ENCODE data around the gene DIP2C. TPM values are rescaled to one million over a fixed set of nuclear protein-coding genes. Genes with fewer than 3 reads are reported as not detected.

The DIP2C gene
- total RNA-seq, 2 donors from 2014 or later, result 12.3 to 41.8 TPM

- Histone ChIP-seq H3K27ac (no peak overlapping the region), H3K36me3 (no peaks in the 10 kb centered on the region), H3K4me1 (replicated peaks) (no peaks in the 10 kb centered on the region), H3K4me3 (no peak overlapping the region), H3K9me3 (no peaks in the 10 kb centered on the region), H3K27me3 (replicated peaks; ENCODE audit: insufficient read depth) (no peaks in the 10 kb centered on the region)
- peak; percentile 32 for DNase-seq (ENCODE audit: low spot score)
- TF ChIP-seq POLR2A (IDR thresholded peaks at IDR 0.05), result no peak
- intact Hi-C loops (cut with DNase I), result no loop called here
- 47% methylated on average over 11 of the region's 11 CpGs for WGBS
Observed at GRCh38 chr10:600876-601659, 88.4 kb downstream of the DIP2C start.

- Histone ChIP-seq H3K4me3 (no peak overlapping the region), H3K9me3 (no peaks in the 10 kb centered on the region), H3K4me1 (replicated peaks) (no peaks in the 10 kb centered on the region), H3K36me3 (no peaks in the 10 kb centered on the region), H3K27me3 (replicated peaks; ENCODE audit: insufficient read depth) (no peaks in the 10 kb centered on the region), H3K27ac (no peak overlapping the region)
- no peak for DNase-seq (ENCODE audit: low spot score)
- intact Hi-C loops (cut with DNase I), result no loop called here
- TF ChIP-seq, protein P1, sequence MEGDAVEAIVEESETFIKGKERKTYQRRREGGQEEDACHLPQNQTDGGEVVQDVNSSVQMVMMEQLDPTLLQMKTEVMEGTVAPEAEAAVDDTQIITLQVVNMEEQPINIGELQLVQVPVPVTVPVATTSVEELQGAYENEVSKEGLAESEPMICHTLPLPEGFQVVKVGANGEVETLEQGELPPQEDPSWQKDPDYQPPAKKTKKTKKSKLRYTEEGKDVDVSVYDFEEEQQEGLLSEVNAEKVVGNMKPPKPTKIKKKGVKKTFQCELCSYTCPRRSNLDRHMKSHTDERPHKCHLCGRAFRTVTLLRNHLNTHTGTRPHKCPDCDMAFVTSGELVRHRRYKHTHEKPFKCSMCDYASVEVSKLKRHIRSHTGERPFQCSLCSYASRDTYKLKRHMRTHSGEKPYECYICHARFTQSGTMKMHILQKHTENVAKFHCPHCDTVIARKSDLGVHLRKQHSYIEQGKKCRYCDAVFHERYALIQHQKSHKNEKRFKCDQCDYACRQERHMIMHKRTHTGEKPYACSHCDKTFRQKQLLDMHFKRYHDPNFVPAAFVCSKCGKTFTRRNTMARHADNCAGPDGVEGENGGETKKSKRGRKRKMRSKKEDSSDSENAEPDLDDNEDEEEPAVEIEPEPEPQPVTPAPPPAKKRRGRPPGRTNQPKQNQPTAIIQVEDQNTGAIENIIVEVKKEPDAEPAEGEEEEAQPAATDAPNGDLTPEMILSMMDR (IDR thresholded peaks at IDR 0.05), result no peak
- TF ChIP-seq POLR2A (IDR thresholded peaks at IDR 0.05), result no peak
- no peak for TF ChIP-seq POLR2AphosphoS5 (IDR thresholded peaks at IDR 0.05)
- WGBS, result 96% methylated on average over 15 of the region's 15 CpGs
Observed at GRCh38 chr10:600234-600633, 89.2 kb downstream of the DIP2C start.

- H3K36me3 ChIP-seq, result no peaks in the 10 kb centered on the region
- no peaks in the 10 kb centered on the region for H3K27me3 ChIP-seq (replicated peaks; ENCODE audit: insufficient read depth)
- TF ChIP-seq POLR2AphosphoS5 (IDR thresholded peaks at IDR 0.05), result no peak
- TF ChIP-seq, protein P1 (IDR thresholded peaks at IDR 0.05), result no peak
- TF ChIP-seq POLR2A (IDR thresholded peaks at IDR 0.05), result no peak
- H3K4me1 ChIP-seq (replicated peaks), result no peaks in the 10 kb centered on the region
- no peak overlapping the region for H3K27ac ChIP-seq
- no peak for DNase-seq (ENCODE audit: low spot score)
- 86% methylated on average over 9 of the region's 9 CpGs for WGBS
- no peak overlapping the region for H3K4me3 ChIP-seq
- H3K9me3 ChIP-seq, result no peaks in the 10 kb centered on the region
- intact Hi-C loops (cut with DNase I), result no loop called here
Observed at GRCh38 chr10:599767-600166, 89.7 kb downstream of the DIP2C start.

DNA sequence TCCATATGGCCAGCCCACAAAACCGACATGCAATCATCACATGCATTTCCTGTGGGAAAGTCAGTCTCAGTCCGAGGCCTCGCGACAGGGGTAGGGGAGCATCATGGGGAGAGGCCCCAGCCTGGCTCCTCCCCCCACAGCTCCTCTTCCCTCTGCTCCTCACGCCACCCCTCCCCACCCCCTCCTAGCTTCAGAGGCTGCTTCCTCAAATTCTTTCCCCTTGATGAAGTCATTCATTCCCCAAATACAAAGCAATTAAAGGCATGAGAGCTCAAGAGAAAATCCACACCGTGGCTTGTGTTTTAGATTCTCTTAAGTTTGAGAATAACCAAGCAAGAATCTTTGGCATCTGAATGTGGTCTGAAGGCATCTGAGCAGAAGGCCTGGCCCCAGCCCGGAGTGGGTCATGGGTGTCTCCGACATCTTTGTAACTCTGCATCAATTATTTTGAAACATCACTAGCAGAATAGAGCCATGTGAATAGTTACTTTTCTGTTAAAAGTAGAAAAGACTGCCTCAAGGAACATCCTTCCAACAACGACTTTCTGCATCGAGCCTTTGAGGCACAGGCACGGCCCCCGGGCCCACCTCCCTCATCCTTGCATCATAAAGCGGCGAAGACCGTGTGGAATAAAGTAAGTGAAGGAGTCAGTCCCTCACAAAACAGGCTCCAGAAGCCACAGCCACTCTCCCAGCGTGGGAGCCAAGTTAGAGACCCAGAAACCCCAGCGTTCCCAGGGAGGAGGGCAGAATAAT is 90.9 kb downstream of the DIP2C start:
- Histone ChIP-seq H3K9me3 (no peaks in the 10 kb centered on the region), H3K36me3 (no peaks in the 10 kb centered on the region), H3K4me1 (replicated peaks) (no peaks in the 10 kb centered on the region), H3K4me3 (no peak overlapping the region), H3K27me3 (replicated peaks; ENCODE audit: insufficient read depth) (no peaks in the 10 kb centered on the region), H3K27ac (no peak overlapping the region)
- no peak for TF ChIP-seq POLR2A (IDR thresholded peaks at IDR 0.05)
- no peak for TF ChIP-seq POLR2AphosphoS5 (IDR thresholded peaks at IDR 0.05)
- TF ChIP-seq, protein P1 (IDR thresholded peaks at IDR 0.05), result no peak
- intact Hi-C loops (cut with DNase I), result no loop called here
- 77% methylated on average over 17 of the region's 17 CpGs for WGBS
- DNase-seq (ENCODE audit: low spot score), result no peak

GRCh38 chr10:597976-598375 is 91.5 kb downstream of the DIP2C start:
- Histone ChIP-seq H3K27ac (no peak overlapping the region), H3K4me1 (replicated peaks) (no peaks in the 10 kb centered on the region), H3K27me3 (replicated peaks; ENCODE audit: insufficient read depth) (no peaks in the 10 kb centered on the region), H3K9me3 (no peaks in the 10 kb centered on the region), H3K36me3 (no peaks in the 10 kb centered on the region), H3K4me3 (no peak overlapping the region)
- intact Hi-C loops (cut with DNase I), result no loop called here
- WGBS, result 94% methylated on average over 17 of the region's 17 CpGs
- TF ChIP-seq, protein P1 (IDR thresholded peaks at IDR 0.05), result no peak
- TF ChIP-seq POLR2A (IDR thresholded peaks at IDR 0.05), result no peak
- TF ChIP-seq POLR2AphosphoS5 (IDR thresholded peaks at IDR 0.05), result no peak
- DNase-seq (ENCODE audit: low spot score), result no peak

Data from prostate gland (tissue), 2 donors.